ENCODE results near the gene SLC25A34.

The SLC25A34 gene

DNA sequence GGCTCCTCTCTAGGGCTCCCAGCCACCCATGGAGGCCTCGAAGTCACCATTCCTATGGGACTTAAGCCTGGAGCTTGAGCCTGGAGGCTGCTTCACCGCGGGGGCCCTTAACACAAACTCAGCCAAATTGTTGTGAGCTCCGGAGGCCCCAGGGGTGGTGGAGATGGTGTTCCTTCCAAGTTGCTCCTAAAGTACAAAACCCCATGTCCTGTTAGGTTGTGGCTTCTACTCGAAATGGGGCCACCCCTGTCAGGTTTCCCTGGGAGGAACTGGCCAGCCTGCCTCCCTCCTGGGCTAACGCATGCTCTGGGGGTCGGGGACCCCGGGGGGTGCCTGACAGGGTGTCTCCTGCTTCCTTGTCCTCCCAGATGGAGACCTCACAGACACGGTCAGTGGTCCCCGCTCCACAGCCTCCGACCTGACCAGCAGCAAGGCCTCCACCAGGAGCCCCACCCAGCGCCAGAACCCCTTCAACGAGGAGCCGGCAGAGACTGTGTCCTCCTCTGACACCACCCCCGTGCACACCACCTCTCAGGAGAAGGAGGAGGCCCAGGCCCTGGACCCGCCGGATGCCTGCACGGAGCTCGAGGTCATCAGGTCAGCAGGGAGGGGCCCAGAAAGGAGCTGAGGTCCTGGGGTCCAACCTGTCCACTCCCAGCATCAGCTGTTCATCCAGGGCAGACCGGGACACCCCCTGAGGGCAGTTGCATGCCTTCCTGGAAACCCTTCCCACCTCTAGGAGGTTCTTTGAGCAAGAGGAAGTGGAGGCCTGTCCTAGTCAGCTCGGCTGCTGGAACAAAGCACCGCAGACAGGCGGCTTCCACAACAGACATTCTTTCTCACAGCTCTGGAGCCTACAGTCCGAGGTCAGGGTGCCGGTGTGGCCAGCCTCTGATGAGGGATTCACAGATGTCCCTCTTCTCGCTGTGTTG, 10.8 kb upstream of the SLC25A34 start:
- TF ChIP-seq, protein P1, sequence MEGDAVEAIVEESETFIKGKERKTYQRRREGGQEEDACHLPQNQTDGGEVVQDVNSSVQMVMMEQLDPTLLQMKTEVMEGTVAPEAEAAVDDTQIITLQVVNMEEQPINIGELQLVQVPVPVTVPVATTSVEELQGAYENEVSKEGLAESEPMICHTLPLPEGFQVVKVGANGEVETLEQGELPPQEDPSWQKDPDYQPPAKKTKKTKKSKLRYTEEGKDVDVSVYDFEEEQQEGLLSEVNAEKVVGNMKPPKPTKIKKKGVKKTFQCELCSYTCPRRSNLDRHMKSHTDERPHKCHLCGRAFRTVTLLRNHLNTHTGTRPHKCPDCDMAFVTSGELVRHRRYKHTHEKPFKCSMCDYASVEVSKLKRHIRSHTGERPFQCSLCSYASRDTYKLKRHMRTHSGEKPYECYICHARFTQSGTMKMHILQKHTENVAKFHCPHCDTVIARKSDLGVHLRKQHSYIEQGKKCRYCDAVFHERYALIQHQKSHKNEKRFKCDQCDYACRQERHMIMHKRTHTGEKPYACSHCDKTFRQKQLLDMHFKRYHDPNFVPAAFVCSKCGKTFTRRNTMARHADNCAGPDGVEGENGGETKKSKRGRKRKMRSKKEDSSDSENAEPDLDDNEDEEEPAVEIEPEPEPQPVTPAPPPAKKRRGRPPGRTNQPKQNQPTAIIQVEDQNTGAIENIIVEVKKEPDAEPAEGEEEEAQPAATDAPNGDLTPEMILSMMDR (IDR thresholded peaks at IDR 0.05; ENCODE audit: insufficient read depth, low read length, missing control alignments), result no peak
- H3K4me3 ChIP-seq (ENCODE audit: low read depth, low read length), result no peak overlapping the region
- POLR2A ChIA-PET, result no interaction called here
- CTCF ChIA-PET, result interaction anchor here (0.7 to 1.7 kb wide), 3 partner anchors 11 to 130 kb away, joined by 3 to 5 read pairs (median 4); no protein-coding TSS in a partner anchor
- DNase-seq (ENCODE audit: low read depth, low spot score), result no peak

DNA sequence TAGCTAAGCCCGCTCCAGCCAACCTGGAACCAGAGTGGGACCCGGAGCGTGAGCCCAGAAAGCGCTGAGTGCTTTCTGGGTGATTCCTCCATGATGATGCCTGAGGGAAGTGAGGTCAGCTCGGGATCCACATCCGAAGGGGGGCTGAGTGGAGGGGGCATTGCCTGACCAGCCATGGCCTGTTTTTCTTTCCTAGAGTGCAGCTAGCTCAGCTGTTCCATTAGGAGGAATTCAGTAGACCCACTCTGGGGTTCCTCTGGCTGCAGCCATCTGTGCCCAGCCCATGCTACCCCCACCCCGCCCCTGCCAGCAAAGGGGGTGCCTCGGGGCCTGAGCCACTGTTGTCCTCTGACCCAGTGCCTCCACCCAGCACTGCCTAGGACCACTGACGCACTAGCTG, 9.6 kb upstream of the SLC25A34 start:
- ChIA-PET POLR2A (no interaction called here), CTCF (interaction anchor here (1.7 kb wide), 1 partner anchor 12 kb away, joined by 4 read pairs; no protein-coding TSS in a partner anchor)

DNA sequence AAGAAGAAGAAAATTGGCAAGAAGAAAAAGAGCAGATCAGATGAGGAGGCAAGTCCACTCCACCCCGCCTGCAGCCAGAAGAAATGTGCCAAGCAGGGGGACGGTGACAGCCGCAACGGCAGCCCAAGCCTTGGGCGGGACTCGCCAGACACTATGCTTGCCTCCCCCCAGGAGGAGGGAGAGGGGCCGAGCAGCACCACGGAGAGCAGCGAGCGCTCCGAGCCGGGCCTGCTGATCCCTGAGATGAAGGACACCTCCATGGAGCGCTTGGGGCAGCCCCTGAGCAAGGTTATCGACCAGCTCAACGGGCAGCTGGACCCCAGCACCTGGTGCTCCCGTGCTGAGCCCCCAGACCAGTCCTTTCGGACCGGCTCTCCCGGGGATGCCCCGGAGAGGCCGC, 9.0 kb upstream of the SLC25A34 start:
- no peak overlapping the region for H3K4me3 ChIP-seq (ENCODE audit: low read depth, low read length)
- ChIA-PET CTCF (interaction anchor here (1.9 kb wide), 1 partner anchor 14 kb away, joined by 8 read pairs; no protein-coding TSS in a partner anchor), POLR2A (no interaction called here)
- TF ChIP-seq, protein P1 (IDR thresholded peaks at IDR 0.05; ENCODE audit: insufficient read depth, low read length, missing control alignments), result no peak
- no peak for DNase-seq (ENCODE audit: low read depth, low spot score)

More for the DNA sequence above, 9.6 kb upstream of the SLC25A34 start:
- DNase-seq (ENCODE audit: low read depth, low spot score), result no peak
- no peak overlapping the region for H3K4me3 ChIP-seq (ENCODE audit: low read depth, low read length)
- TF ChIP-seq, protein P1 (IDR thresholded peaks at IDR 0.05; ENCODE audit: insufficient read depth, low read length, missing control alignments), result no peak

DNA sequence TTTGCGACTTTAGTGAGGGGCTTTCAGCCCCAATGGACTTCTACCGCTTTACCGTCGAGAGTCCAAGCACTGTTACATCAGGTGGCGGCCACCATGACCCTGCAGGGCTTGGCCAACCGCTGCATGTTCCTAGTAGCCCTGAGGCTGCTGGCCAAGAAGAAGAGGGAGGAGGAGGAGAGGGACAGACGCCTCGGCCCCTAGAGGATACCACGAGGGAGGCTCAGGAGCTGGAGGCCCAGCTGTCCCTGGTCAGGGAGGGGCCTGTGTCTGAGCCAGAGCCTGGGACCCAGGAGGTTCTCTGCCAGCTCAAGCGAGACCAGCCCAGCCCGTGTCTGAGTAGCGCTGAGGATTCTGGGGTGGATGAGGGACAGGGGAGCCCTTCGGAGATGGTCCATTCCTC, 8.6 kb upstream of the SLC25A34 start:
- ChIA-PET CTCF (interaction anchor here (1.9 kb wide), 1 partner anchor 13 kb away, joined by 8 read pairs; no protein-coding TSS in a partner anchor), POLR2A (no interaction called here)
- DNase-seq (ENCODE audit: low read depth, low spot score), result no peak
- no peak overlapping the region for H3K4me3 ChIP-seq (ENCODE audit: low read depth, low read length)
- TF ChIP-seq, protein P1 (IDR thresholded peaks at IDR 0.05; ENCODE audit: insufficient read depth, low read length, missing control alignments), result no peak

DNA sequence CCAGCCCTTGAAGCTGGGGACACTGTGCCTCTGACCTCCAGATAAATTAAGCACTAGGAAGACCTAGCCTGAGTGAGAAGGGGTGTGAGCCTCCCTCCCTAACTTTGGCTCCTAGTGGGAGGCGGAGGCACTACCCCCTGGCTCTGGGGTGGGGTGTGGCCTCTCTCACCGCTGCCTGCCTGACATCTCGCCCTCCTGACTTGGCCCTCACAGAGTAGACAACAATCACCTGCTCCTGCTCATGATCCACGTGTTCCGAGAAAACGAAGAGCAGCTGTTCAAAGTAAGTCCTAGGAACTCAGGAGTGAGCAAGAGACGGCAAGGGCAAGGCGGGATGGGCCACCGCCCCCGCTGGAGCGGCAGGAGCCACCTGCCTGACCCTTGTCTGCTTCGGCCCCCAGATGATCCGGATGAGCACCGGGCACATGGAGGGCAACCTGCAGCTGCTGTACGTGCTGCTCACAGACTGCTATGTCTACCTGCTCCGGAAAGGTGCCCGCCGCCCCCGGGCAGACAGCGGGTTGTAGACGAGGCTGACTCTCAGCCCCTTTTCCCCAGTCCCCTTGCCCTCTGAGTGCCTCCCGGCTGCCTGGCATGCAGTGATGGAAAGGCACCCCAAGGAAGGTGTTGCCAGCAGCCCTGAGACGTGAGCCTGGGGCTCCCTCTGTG, 8.1 kb upstream of the SLC25A34 start:
- TF ChIP-seq, protein P1 (IDR thresholded peaks at IDR 0.05; ENCODE audit: insufficient read depth, low read length, missing control alignments), result no peak
- no peak overlapping the region for H3K4me3 ChIP-seq (ENCODE audit: low read depth, low read length)
- ChIA-PET CTCF (interaction anchor here (1.0 to 1.9 kb wide), 2 partner anchors 10 to 13 kb away, joined by 3 to 8 read pairs; no protein-coding TSS in a partner anchor), POLR2A (no interaction called here)
- DNase-seq (ENCODE audit: low read depth, low spot score), result no peak
